HG02884 (cell line): ENCODE measurements around the gene SULT2B1.
"Not testable (repeated sequence)": the region's sequence is repeated elsewhere in the genome, so short reads cannot be mapped to it uniquely, and the experiment has no call there.

Experiments
- ATAC-seq: cut with Tn5 transposase; IDR thresholded peaks from one replicate; pipeline ENCODE4 v1.9.1; 2021; ENCODE audit warnings: mild to moderate bottlenecking, moderate library complexity; ENCODE audit not compliant: unreplicated experiment

Gene SULT2B1

DNA sequence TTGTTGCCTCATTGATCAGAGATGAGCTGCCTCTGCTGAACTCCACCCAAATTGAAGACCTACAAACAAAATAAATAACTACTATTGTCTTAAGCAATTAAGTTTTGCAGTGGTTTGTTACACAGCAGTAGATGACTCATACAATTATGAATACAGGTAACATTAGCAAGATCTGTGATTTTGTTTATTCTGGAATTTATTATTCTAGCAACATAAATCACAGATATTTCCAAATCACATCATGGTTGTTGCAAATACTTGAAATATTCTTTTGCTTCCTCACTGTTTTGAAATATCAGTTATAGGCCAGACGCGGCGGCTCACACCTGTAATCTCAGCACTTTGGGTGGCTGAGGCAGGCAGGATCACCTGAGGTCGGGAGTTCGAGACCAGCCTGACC lies 27.2 kb upstream of the SULT2B1 start:
- ATAC-seq: no peak

GRCh38 chr19:48529156-48529555 lies 22.8 kb upstream of the SULT2B1 start:
- no peak for ATAC-seq

- ATAC-seq: no peak
Observed at GRCh38 chr19:48530066-48530720, 21.8 kb upstream of the SULT2B1 start.

- ATAC-seq: no peak
Observed at GRCh38 chr19:48530770-48531169, 21.2 kb upstream of the SULT2B1 start.

- ATAC-seq: no peak
Observed at GRCh38 chr19:48533770-48534169, 18.2 kb upstream of the SULT2B1 start.

GRCh38 chr19:48537541-48537940 lies 14.4 kb upstream of the SULT2B1 start:
- ATAC-seq: no peak

GRCh38 chr19:48538057-48538456 lies 13.9 kb upstream of the SULT2B1 start:
- not testable (repeated sequence) for ATAC-seq

GRCh38 chr19:48539503-48540096 lies 12.4 kb upstream of the SULT2B1 start:
- no peak for ATAC-seq

DNA sequence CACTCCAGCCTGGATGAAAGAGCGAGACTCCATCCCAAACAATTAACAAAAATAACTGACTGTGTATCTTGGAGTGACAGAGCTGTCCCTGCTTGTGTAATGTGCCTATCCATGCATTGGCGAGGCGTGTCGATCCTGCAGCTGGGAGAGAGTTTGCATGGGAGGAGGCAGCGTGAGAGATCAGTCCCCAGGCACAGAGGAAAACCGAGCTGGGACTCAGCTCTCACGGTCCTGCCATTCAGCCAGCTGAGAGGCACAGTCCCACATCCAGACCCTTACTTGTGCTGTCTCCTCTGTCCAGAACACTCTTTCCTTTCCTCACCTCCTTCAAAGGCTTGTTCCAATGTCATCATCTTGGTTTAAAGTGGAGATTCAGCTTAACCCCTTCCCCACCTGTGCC lies 11.9 kb upstream of the SULT2B1 start:
- ATAC-seq: no peak

DNA sequence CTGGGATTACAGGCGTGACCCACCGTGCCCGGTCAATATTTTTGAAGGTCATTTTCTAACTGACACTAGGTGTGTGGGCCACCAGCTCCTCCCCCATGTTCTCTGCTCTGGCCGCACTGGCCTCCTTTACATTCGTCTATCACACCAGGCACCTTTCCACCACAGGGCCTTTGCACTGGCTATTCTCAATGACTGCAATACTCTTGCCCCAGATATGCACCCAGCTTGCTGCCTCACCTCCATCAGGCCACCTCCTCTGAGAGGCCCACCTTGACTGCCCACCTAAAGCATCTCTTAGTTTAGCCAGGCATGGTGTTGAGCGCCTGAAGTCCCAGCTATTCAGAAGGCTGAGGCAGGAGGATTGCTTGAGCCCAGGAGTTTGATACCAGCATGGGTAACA lies 10.2 kb upstream of the SULT2B1 start:
- ATAC-seq: no peak

DNA sequence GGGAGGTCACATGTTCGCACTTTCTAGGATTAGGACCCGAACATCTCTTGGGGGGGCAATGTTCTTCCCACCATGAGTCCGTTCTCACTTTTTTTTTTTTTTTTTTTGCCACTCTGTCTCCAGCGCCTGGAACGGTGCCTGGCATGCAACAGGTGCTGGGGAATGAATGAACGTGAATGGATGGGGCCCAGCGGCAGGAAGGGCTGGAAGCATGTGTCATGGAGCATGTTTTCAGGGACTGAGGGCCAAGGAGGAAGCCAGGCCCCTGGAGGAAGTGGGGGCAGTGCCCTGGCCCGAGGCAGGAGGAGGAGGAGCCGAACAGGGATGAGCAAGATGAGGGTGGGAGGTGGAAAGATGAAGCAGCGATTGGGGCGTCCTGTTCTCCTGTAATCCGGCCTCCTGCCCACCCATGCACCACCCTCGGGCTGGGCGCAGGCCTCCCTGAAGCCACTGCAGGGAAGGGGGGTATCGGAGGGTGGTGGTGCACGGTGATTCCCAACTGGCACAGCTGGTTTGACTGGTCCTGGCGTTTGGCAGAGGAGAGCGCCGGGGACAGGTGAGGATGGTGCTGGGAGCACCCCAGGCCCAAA lies 8.8 kb upstream of the SULT2B1 start:
- ATAC-seq: no peak

DNA sequence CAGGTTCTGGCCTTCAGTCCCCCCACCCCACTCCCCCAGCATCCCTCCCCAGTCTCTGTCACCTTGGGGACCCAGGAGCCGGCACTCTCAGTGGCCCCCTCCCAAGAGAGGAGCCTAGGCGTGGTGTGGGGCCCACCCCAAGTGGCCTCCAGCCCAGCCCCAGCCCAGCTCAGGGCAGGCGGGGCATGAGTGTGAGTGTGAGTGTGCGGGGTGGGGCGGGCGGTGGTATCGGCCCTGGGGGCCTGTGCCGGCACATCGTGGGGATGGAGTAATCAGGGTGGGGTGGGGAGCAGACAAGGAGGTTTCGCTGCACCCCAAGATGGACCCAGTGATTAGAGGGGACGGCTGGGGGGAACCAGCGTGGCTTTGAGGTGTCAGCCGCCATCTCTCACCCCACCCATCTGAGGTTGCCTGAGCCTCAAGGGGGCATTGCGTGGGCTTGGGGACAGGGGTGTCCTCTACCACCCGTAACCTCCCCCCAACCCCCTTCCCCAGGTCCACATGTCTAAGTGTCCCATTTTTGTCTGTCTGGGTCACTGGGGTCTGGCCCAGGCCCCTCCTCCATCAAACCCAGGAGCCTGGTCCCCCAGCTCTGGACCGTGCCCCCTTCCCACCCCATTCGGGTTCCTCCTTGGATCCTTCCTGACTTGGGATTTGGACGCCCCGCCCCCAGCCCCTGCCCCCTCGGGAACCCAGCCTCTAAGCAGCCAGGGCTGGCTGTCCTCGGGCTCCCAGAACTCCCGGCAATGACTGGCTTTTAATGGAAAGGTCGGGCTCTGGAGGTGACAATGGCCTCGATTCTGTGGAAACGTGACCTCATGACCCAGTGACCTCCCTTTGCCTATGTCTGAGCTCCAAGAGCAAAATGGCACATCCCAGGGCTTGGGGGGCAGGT lies 6.9 kb upstream of the SULT2B1 start:
- ATAC-seq: no peak

DNA sequence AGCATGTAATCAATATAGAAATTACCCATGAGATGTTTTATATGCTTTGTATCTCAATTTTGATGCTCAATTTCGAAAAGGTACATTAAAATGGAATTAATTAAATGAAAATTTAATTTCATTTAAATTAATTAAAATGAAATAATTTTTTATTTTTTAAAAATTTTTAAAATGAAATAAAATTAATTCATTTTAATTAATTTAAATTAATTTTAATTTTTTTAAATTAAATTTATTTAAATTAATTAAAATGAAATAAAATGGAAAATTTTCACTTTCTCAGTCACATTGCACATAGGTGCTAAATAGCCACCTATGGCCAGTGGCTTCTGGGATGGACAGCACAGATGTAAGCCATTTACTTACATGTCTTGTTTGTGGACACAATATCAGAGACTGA lies 4.2 kb upstream of the SULT2B1 start:
- ATAC-seq: no peak

GRCh38 chr19:48548253-48548911 lies 3.6 kb upstream of the SULT2B1 start:
- no peak for ATAC-seq

- no peak for ATAC-seq
Observed at GRCh38 chr19:48549380-48549779, 2.6 kb upstream of the SULT2B1 start.

- ATAC-seq: no peak
Observed at GRCh38 chr19:48552406-48553322, 692 bp downstream of the SULT2B1 start.

DNA sequence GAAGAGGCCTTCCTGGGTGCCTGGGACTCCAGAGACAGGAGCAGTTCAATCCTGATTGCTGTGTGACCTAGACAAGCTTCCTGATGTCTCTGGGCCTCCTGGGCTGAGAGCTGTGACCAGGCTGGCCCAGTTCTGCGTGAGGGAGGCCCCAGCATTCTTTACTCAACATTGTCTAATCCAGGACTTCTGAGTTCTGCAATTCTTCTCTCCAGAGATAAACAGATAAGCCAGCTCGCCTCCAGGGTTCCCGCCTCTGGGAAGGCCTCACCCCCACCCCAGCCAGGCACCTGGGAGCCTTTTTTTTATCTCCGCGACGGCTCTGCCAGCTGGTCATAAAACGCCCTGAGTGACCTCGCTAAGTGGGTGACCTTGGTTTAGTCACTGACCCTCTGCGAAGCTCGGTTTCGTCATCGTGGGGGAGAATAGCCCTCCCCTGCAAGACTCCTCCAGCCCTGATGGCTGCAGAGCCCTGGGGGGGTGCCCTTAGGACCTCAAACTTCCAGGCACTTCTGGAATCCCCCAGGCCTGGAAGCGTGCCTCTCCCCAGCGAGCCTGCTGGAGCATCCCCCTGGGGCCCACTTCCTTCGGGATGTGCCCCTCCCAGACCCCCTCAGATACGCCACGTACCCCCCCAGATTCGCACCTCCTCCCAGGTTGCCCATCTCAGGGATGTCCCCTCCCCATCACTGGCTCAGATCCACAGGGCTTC lies 1.9 kb downstream of the SULT2B1 start:
- ATAC-seq: no peak

DNA sequence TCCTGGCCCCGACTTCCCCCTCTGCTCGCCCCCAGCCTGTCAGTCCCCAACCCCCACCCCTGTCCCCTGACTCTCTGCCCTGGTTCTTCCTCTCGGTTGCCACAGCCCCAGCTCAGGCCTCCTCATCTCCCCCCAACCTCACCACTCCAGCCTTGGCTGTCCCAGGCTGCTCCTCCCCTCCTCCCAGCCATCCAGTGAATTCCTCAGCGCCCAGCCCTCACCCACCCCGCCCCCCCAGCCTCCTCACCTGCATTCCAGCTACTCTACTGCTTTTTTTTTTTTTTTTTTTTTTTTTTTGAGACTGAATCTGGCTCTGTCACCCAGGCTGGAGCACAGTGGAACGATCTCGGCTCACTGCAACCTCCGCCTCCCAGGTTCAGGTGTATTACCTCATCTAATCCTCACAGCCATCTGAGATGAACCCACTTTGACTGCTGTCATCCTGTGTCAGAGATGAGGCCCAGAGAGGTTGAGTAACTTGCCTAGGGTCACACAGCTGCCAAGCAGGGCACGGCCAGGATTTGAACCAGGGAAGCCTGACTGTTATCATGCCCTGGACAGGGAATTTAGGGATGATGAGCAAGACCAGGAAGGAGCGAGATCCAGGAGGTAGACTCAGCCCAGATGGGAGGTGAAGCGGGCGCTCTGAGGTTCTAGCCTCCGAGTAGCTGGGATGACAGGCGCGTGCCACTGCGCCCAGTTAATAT lies 2.6 kb downstream of the SULT2B1 start:
- ATAC-seq: no peak

GRCh38 chr19:48556163-48556562 lies 4.2 kb downstream of the SULT2B1 start:
- no peak for ATAC-seq
